Right kidney (tissue), 1 donor: ENCODE results near the gene RNF144A.

ENCODE experiments used
- DNase-seq: peaks from one replicate; pipeline ENCODE4 v3.0.0-alpha.2; 2016

Gene RNF144A

DNA sequence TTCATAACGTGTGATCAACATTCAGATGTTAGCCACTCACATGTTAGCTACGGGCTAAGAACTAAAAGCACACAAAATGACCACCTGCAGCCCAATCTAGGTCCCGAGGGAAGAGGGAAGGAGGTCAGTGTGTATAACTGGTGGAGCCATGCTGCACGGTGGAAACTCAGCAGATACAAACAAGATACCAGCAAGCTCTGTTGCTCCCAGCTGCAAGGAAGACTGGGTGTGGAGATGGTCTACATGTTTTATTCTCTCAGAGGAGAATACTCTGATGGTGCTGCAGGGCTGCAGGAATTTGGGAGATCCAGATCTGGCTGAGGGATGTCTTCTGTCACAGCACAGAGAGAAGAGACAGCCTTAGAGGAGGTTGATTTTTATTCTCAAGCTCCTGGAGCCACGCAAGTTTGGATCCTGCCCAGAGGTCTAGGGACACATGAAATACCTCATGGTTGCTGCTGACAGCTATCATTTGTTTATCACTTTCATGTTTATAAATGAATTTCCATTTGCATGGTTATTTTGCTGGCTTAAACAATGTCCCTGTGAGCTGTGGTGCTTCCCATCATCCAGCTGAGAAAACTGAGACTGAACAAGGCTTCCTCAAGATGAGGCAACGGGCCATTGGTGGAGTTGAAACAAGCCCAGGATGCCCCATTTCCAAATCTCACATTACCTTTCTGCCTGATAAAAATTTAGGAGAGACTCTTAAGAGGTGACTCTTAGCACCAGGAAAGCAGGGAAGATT is 30.9 kb downstream of the RNF144A start:
- no peak for DNase-seq

DNA sequence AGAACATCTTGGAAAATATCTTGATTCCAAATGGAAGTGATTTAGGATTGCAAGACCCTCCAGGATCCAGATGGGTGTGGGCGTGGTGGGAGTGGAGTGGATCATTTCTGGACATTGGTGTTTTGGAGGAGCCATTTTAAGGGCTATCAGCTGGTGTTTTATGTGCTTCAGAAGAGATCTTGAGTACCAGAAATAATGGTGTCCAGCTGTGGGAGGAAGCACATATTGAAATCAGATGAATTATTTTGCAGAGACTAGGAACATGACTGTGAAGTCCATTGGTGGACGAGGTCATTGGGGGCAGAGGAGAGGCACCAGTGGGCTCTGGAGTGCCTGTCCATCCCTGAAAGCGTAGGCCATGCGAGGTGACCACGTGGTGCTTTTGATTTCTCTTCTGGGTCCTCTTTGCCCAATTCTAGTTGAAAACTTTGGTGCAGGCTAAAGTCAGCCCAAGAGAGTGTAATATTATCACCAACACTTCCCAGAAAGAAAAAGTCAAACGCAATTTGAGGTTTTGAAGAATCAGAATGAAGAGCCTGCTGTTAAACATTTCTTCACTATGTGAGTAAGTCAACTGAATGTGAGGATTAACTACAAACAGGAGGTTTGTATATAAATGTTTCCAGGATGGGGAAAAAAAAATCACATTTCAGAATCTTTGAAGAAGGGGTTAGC is 31.6 kb downstream of the RNF144A start:
- DNase-seq: no peak

DNA sequence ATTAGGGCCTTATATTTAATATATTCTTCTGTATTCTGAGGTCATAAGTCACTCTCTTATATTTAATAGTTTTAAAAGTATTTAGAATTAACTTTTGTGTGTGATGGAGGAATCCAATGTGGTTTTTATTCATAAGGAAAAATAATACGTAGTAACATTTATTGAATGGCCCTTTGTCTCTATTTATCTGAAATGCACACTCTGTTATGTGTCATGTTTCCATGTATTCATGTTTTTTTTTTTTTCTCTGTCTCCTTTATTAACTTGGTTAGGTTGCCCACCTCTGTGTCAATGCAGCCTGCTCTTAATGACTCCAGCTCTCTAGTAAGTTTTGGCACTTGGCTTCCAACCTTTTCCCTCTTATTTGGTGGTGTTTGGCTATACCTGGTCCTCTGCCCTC is 33.8 kb downstream of the RNF144A start:
- no peak for DNase-seq

DNA sequence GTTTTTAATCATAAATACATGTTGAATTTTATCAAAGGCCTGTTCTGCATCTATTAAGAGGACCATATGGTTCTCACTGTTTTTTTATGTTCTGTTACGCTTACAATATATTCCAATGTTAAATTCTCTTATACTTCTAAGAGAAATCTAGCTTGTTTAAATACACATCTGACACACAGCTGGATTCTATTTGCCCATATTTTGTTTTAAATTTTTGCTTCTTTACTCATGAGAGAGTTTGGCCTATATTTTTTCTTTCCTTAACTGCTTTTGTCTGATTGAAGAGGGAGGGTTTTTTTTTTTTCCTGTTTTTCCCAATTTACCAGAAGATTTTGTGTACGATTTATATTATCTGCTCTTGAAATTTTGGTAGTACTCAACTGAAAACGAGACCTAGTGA is 34.9 kb downstream of the RNF144A start:
- no peak for DNase-seq

DNA sequence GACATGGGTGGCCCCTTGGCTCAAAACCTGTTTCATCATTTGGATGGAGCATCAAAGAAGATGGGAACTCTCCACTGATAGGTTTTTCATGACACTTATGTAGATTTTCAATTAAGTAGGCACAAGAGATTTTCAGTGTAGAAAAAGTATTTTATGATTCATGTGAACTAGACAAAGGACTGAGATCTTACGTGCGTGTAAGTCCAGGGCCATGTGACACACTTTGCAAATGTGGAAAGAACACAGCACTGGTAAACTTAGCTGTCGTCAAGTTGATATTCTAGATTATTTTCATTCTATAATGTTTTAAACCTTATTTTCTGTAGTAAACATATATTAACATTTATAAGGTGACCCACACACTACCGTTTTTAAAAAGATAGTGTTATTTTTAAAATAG is 37.4 kb downstream of the RNF144A start:
- DNase-seq: no peak

DNA sequence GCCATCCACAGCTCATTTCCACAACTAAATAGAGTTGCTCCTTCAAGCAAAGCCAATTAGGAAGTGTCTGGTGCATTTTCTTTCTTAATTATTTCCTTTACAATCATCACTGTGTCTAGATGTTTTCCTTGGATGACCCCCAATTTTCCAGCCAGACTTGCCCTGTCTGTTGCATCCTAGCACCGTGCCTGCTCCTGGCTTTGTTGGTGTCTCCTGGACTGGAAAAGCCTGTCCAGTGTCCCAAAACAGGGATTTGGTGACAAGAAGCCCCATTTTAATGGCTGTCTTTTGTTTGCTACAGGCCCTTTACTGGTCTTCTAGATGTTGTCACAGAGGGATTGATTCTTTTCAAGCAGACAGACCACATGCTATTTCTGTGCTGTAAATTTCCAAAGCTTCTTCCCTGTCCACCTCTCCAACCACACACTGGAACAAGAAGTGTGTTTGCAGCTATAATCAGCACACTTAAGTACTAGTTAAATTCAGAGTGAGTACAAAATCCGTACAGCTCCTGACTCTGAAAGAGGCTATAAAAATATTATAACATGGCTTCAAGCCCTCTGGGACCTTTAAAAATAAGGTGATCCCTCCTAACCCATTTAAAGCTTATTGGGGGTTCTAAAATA is 38.4 kb downstream of the RNF144A start:
- DNase-seq: no peak

DNA sequence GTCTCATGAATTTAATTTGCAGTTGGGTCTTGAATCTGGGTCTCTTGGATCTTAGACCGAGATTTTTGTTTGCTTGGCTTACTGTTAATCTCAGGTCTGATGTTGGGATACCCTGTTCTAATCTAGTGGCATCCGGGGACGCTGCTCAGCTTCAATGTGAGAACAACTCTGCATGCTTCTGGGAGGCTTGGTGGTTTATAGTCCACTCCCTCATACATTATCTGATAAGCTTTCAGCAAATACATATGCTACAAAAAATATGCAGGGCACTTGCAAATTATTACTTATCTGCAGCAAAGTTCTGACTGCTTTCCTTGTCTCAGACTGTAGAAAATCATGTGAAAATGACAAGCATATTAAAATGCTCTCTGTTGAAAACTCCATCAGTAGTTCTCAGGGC is 39.4 kb downstream of the RNF144A start:
- DNase-seq: no peak

DNA sequence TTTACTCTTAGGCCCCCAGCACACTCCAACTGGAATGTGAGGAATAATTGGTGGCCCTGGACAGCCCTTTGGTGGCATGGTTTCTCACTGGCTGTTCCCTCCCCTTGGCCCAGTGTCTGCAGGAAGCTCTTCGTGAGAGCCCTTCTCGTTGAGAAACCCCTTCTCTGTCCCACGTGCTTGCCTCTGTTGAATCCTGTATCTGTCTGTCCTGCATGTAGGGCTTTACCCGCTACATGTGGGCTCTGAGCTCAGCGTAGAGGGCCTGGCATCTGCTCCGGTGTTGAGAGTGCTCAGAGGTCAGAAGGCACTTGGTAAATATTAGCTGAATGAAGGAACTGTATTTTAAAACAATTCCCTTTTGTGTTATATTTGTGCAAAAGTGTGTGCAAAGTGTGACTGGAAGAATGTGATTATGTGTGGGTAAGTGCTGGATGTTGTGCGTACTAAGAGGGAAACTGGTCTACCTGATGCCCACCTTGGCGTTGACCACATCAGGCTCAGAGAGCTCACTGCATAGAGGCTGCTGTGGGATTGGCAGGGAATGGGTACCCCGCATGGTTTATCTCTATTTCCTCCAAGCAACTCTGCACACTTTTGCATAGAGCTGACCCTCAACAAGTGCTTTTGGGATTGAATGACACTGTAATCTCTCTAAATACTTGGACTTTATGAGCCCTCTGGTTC is 40.0 kb downstream of the RNF144A start:
- no peak for DNase-seq

DNA sequence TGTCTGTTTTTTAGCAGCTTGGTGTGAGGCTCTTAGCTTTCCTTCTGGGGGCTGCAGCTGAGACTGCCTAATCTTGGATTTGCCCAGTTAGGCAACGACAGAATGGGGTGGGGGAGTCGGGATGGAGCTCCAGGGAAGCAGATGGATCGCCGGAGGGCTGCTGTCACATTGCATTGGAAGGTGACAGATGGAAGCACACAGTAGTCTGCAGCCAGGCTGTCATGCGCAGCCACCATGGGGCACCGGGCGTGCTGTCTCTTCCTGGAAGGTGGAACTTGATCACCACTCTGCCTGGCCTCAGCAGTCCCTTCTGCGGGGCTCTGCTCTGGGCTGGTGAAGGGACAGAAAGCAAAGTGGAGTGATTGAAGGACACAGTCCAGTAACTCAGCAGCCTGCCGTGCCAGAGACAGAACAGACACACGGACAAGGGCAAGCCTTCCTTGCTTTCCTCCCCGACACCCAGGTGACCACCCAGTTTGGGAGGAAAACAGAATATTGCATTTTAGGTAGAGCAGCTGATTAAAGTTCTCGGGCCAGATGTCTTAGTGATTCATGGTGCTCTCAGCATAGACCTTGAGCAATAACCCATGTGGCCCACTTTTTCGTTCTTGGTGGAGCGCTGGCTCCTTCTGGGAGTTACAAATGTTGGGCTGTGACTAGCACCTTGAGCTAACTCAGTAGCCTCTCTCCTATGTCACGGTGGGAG is 40.9 kb downstream of the RNF144A start:
- peak; percentile 19 for DNase-seq

DNA sequence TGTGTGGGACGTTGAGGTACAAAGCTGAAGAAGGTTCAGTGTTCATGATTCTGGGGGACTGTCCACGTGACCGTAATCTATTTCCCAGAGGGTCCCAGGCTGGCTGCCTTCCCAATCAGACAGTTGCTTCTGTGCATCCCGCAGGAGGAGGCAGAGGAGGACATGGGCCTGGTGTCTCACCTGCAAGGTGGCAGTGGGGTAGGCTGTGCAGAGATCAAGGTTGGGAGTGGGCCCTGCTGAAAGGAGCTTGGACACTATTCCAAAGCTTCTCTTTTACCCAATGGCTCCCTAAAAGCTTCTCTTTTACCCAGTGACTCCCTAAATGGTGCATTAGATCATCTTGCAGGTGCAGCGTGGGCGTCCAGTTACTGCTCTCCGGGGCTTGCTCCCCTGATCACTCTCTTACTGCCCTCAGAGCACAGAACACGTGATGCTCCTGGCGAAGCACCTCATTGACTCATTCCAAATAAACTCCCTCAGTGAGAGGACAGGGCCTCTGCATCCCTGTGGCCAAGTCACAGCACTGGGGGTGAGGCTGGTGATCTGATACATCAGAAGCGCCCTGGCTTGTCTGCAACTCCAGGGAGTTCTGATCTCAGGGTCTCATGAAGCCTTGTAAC is 41.5 kb downstream of the RNF144A start:
- DNase-seq: no peak

DNA sequence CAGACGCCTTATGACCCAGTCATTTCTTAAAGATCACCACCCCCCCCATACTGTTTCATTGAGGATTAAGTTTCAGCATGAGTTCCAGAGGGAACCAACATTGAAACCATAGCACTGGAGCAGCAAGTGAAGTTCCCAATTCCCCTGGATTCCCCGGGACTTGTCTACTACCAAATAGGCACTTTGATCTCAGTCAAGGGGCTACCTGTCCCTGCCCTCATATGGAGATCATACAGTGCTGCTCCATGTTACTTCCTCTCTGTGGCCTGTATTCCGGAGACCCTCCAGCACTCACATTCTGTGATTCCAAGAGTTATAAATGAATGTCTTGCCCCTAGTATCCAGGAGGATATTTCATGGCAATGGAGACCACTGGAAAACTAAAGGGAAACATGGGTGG is 42.5 kb downstream of the RNF144A start:
- DNase-seq: no peak

DNA sequence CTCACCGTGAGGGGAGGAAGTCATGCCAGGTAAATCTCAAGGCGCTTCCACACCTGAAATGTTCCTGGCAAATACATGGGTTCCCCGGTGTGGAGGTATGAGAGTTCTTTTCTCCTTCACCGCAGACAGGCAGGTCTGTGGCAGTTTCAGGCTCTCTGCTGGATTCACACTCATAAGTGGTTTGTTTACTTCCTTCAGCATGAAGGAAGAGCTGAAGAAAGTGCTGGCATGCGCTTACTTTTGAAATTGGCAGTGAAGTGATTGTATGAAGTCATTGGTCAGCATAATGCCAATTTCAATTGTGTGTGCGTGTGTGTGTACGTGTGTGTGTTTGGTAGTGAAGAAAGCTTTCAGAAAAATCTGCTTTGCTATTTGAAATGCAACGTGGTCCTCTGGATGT is 43.4 kb downstream of the RNF144A start:
- DNase-seq: no peak

DNA sequence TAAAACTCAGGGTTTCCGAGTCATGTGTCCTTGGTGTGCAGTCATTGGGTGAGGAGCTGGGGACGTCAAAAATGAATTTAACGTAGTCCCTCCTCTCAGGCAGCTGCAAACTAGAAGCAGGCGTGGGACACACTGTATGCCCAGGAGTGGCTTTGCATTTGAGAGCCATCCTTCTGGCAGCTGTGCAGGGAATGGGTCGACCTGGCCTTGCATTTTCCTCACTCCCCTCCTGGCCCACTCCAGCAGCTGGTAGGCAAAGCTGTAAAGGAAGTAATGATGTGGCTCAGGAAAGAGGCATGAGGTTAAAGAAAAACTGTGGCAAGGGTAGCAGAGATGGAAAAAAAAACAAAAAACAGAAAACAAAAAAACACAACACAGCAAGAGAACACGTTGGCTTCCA is 46.5 kb downstream of the RNF144A start:
- no peak for DNase-seq

DNA sequence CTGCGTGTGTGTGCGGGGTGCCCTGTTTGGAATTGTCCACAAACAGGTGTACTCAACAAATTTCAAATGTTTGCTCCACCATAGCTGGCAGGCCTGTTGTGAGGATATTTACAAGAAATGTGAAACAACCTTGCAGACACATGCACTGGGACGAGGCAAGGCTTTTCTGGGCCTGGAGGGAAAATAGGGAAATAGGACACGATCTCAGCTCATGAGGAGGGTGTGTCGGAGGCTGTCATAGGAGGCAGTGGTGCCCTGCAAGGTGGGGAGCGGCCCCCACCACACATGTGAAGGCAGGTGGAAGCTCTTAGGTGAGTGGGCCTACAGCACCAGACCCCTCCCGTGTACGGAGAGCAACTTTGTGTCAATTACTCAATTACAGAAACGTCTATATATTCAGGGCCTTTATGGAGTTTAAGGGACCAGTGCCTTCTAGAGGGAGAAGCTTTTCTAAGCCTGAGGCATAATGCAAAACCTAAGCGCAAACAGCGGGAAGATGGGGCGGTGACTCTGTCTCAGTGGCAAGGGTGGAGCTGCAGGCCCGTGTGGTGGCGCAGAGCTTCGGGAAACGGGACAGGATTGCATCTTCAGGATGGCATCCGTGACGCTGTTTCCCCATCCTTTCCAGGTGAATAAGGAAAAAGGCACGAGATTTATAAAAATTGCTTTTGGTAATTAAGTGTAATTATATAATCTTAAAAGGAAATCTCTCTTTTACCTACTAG is 48.0 kb downstream of the RNF144A start:
- DNase-seq: no peak

DNA sequence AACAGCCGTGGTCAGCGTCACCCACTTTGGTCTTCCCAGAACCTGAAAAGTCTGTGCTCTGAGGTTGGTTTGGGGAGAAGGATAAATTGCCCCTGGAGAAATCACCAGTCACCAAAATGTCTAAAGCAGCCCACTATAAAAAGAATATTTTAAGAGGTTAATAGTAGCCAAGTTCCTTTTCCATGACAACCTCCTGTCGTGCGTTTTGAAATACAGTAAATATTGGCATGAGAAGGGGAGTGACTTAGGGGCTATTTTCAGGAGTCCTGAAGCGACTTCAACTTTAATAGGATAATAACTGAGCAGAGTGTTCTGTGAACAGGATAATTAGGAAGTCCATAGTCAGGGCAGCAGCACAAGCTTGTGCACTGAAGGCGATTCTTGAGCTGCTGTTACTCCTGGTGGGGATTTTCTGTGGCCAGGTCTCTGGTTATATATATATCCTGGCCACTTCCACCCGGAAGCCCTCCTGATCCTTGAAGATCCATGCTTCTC is 49.3 kb downstream of the RNF144A start:
- no peak for DNase-seq

DNA sequence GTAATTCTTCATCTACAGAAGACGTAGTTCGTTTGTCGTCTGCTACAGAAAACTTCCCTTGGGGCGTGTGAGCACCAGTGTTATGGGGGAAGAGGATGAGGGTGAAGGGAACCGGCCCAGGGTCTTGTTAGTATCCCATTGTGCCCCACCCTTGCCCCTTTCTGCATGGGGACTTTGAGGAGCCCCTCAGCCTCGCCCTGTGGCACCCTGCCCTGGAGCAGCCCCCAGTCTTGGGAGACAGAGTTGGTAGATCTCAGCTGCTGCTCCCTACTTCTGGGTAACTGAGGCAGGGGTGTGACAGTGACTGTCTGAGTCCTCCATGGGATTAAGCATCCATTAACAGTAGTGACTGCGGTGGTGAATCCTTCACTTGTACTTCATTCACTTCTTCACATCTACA is 50.1 kb downstream of the RNF144A start:
- DNase-seq: no peak

DNA sequence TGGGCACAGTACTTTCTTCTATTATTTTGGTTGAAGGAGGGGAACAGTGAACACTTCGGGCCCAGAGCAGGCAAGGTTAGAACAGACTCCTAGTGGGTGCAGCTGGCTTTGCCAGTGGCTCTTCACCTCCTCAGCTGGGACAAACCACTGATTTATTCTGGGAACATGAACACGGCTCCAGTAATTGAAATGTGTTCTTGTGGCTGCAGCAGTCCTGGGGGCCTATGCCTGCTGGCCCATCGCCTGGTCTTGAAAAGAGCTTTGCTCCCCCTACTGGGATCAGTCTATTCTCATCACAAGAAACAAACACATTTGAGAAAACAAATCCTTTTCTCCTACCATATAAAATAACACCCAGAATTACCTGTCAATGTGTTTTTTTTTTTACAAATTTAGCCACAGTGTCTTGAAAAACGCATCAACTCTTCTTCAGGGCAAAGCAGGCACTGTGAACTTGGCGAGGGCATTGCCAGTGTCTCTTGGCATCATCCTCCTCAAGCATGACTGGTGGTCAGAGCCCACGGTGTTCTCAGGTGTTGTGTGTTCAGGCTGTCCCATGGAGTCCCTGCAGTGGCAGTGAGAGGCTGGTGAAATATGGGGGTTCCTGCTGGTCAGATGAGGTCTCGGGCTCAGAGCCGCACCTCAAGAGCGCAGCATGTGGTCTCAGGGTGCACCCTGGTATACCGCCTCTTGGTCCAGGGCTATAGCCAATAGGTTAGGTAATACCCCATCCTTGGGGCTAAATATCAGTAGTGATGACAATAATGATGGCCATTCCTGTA is 51.3 kb downstream of the RNF144A start:
- DNase-seq: no peak

DNA sequence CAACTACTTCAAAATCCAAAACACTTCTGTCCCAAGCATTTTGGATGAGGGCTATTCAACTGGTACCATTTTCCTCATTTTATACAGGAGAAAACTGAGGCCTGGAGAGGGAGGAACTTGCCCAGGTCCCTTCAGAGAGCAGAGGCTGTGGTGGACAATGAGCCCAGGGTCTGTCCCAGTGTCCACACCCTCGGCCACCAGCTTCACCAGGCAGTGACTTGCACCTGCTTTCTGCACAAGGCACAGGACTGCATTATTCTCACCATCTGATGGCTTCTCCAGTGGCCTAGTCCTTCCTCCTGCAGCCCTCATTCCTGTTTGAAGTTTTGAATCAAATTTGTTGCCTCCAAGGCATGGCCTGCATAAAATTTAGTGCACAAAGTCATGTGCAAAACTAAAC is 53.3 kb downstream of the RNF144A start:
- no peak for DNase-seq

DNA sequence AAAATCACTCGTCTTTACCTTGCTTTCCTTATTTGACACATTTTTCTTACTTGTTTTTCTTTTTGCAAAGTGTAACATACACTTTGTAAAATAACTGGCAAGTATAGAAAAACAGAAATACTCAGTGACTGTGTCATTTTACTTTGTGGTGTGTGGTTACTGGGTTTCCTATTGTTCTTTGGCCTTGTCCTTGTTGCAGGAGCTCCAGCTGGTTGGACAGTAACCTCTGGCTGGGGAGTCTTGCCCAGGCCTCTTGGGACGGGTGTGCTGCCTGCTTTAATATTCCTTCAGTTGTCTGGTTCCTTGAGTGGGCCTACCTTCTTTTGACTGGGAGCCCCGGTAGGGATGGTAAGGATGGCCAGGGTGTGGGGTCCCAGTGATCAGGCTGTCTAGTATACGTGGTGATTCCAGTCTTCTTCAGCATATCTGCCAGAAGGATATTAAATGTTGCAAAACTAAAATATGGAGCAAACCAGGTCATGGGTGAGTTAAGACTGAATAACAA is 53.8 kb downstream of the RNF144A start:
- no peak for DNase-seq

DNA sequence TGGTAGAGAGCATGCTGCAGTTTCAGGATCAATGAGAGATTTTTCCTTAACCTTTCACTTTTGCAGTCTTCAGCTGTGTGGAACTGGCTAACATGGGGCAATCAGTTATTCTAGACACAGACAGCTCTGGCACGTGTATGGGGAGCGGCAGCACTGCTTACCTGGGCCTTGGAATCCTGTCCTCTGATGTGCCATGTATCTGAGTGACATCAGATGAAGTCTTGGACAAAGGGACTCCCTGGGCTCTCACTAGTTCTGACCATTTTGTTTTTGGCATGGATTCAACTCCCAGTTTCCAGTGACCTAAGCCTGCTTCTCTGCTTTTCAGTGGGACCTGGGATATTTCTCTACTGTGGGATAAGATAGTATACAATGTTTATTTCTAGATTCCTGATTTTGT is 54.3 kb downstream of the RNF144A start:
- DNase-seq: no peak
